Prostate gland (tissue), 2 donors: ENCODE results near the gene SNX25. TPM values are rescaled to one million over a fixed set of nuclear protein-coding genes. Genes with fewer than 3 reads are reported as not detected.

Experiments used
- DNase-seq: peaks from one replicate; pipeline ENCODE4 v3.0.0-alpha.2; 2019; ENCODE audit warnings: low spot score
- H3K27ac ChIP-seq, 2 donors: fragments of 200-600 bp; sonication (generic); 2 replicates each; pipeline ENCODE4 v1.5.1; 2017 to 2019
- H3K27me3 ChIP-seq: fragments of 200-600 bp; sonication (generic); replicated peaks from 2 replicates; pipeline ENCODE4 v1.5.1; 2019; ENCODE audit not compliant: insufficient read depth
- H3K36me3 ChIP-seq, 2 donors: fragments of 200-600 bp; sonication (generic); 1 replicate in 1 of 2; 2 replicates in 1 of 2; pipeline versions ENCODE4 v1.5.1 to v1.8.1; 2017 to 2019
- H3K4me1 ChIP-seq: fragments of 200-600 bp; sonication (generic); replicated peaks from 2 replicates; pipeline ENCODE4 v1.5.1; 2019
- H3K4me3 ChIP-seq, 2 donors: fragments of 200-600 bp; sonication (generic); 2 replicates each; pipeline ENCODE4 v1.5.1; 2017 to 2019
- H3K9me3 ChIP-seq: fragments of 200-600 bp; sonication (generic); 2 replicates; pipeline ENCODE4 v1.5.1; 2017
- POLR2A ChIP-seq: fragments of 450-650 bp; IDR thresholded peaks from one replicate; pipeline ENCODE4 v1.6.1; 2016; ENCODE audit warnings: antibody characterized with exemption, mild to moderate bottlenecking
- POLR2AphosphoS5 ChIP-seq: sonication (generic); formaldehyde crosslinking; IDR thresholded peaks from one replicate; pipeline ENCODE4 v1.6.1; 2017; ENCODE audit warnings: antibody characterized with exemption
- WGBS: methylation state at CpG from one replicate; pipeline ENCODE4 v1.1.5; 2018; 5-methylcytosine and 5-hydroxymethylcytosine counted together
- intact Hi-C: fragments of 100-400 bp; cut with DNase I; formaldehyde crosslinking; loops from one replicate; pipeline ENCODE4 v1.14.2; 2022
- total RNA-seq, 2 donors: library from RNA; depleted of rRNA; stranded (reverse); fragments of >200 nt; gene quantifications; one replicate each; pipeline ENCODE4 v1.1.0, GENCODE V29; 2016
- TF ChIP-seq, protein P1 (sequence below), 4 experiments: fragments of 200-600 bp in 2 of 4; fragments of 450-650 bp in 2 of 4; sonication (generic) in 2 of 4; IDR thresholded peaks; 1 replicate in 3 of 4; 2 replicates in 1 of 4; pipeline ENCODE4 v1.5.1; 2016 to 2019; ENCODE audit warnings: antibody characterized with exemption in 4 of 4, mild to moderate bottlenecking in 2 of 4, moderate library complexity in 2 of 4

SNX25 gene
- total RNA-seq, 2 donors from 2014 or later = 26.4 to 49.5 TPM

- TF ChIP-seq POLR2AphosphoS5 (no peak), POLR2A (no peak)
- TF ChIP-seq, protein P1, sequence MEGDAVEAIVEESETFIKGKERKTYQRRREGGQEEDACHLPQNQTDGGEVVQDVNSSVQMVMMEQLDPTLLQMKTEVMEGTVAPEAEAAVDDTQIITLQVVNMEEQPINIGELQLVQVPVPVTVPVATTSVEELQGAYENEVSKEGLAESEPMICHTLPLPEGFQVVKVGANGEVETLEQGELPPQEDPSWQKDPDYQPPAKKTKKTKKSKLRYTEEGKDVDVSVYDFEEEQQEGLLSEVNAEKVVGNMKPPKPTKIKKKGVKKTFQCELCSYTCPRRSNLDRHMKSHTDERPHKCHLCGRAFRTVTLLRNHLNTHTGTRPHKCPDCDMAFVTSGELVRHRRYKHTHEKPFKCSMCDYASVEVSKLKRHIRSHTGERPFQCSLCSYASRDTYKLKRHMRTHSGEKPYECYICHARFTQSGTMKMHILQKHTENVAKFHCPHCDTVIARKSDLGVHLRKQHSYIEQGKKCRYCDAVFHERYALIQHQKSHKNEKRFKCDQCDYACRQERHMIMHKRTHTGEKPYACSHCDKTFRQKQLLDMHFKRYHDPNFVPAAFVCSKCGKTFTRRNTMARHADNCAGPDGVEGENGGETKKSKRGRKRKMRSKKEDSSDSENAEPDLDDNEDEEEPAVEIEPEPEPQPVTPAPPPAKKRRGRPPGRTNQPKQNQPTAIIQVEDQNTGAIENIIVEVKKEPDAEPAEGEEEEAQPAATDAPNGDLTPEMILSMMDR (IDR thresholded peaks at IDR 0.05) = no peak
Observed at GRCh38 chr4:185378264-185378663, 168.9 kb downstream of the SNX25 start.

DNA sequence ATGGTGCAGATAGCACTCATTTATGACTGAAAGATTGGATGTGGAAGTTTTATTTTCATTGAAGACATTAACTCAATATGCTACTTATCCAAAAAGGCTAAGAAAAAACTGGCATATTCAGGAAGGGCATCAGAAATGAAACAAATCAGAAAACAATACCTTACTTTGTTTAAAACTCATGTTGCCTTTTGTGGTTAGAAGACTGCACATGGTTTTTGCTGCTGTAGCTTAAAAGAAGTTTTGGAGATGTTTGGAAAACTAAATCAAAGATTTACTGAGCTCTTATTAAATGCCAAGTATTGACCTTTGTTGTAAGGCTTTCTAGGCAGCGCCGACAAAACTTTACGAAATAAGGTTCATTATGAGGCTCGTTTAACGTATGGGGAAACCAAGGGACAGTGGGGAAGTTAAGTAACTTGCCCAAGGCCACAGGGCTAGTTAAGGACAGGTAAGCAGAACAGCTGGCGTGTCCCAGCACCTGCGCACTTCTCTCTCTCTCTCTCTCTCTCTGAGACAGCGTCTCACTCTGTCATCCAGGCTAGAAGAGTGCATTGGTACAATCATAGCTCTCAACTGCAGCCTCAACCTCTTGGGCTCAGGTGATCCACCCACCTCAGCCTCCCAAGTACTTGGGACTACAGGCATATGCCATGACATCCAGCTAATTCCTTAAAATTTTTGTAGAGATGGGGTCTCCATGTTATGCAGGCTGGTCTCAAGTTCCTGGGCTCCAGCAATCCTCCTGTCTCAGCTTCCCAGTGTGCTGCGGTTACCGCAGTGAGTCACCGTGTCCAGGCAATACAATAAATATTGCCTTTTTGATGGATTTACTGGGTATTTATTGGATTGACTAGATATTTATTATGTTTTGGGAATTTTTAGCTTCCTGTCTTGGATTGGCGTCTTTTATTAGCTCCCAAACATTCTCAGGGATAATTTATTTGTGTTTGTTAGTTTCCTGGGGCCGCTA lies 170.2 kb downstream of the SNX25 start:
- Histone ChIP-seq H3K27ac (peak overlapping the region in 1 of 2 donors; percentile 10), H3K4me1 (peaks cover 10% of the 10 kb centered on the region), H3K36me3 (no peaks in the 10 kb centered on the region), H3K4me3 (no peak overlapping the region), H3K27me3 (no peaks in the 10 kb centered on the region), H3K9me3 (no peaks in the 10 kb centered on the region)
- WGBS = 73% methylated on average over 13 of the region's 13 CpGs
- TF ChIP-seq POLR2AphosphoS5 (no peak), POLR2A (no peak)
- TF ChIP-seq, protein P1 (IDR thresholded peaks at IDR 0.05) = no peak
- intact Hi-C loops = no loop called here
- DNase-seq = no peak

More at GRCh38 chr4:185378264-185378663, 168.9 kb downstream of the SNX25 start:
- H3K36me3 ChIP-seq = no peaks in the 10 kb centered on the region
- no peak overlapping the region for H3K4me3 ChIP-seq
- 91% methylated on average over 6 of the region's 6 CpGs for WGBS
- intact Hi-C loops = no loop called here
- H3K27me3 ChIP-seq = no peaks in the 10 kb centered on the region
- H3K4me1 ChIP-seq = no peaks in the 10 kb centered on the region
- no peak for DNase-seq
- no peaks in the 10 kb centered on the region for H3K9me3 ChIP-seq
- no peak overlapping the region for H3K27ac ChIP-seq

- intact Hi-C loops = no loop called here
- Histone ChIP-seq H3K27ac (peak overlapping the region in 1 of 2 donors; percentile 10), H3K4me1 (peaks cover 13% of the 10 kb centered on the region), H3K4me3 (no peak overlapping the region), H3K27me3 (no peaks in the 10 kb centered on the region), H3K9me3 (no peaks in the 10 kb centered on the region), H3K36me3 (no peaks in the 10 kb centered on the region)
- WGBS = 71% methylated on average over 1 of the region's 1 CpG
- no peak for DNase-seq
- TF ChIP-seq POLR2AphosphoS5 (no peak), POLR2A (no peak)
- TF ChIP-seq, protein P1 (IDR thresholded peaks at IDR 0.05) = no peak
Observed at GRCh38 chr4:185380320-185380719, 170.9 kb downstream of the SNX25 start.

- Histone ChIP-seq H3K27ac (no peak overlapping the region), H3K27me3 (no peaks in the 10 kb centered on the region), H3K9me3 (no peaks in the 10 kb centered on the region), H3K4me3 (no peak overlapping the region), H3K36me3 (no peaks in the 10 kb centered on the region), H3K4me1 (peaks cover 13% of the 10 kb centered on the region)
- no peak for TF ChIP-seq POLR2AphosphoS5
- TF ChIP-seq, protein P1 (IDR thresholded peaks at IDR 0.05) = no peak
- TF ChIP-seq POLR2A = no peak
- DNase-seq = no peak
- WGBS = 63% methylated on average over 4 of the region's 4 CpGs
- intact Hi-C loops = no loop called here
Observed at GRCh38 chr4:185381288-185382196, 172.1 kb downstream of the SNX25 start.
